NT2/D1 (cell line): ENCODE results near the gene WDR27.

Experiments used
- SUZ12 ChIP-seq: IDR thresholded peaks from 2 replicates; pipeline ENCODE4 v1.6.1; 2011; ENCODE audit not compliant: insufficient read length, insufficient read depth; ENCODE audit errors: extremely low read depth
- YY1 ChIP-seq: IDR thresholded peaks from 2 replicates; pipeline ENCODE4 v1.6.1; 2011; ENCODE audit not compliant: insufficient read length, insufficient read depth
- ZNF274 ChIP-seq: IDR thresholded peaks from 2 replicates; pipeline ENCODE4 v1.6.1; 2011; ENCODE audit warnings: mild to moderate bottlenecking, low read depth, low read length

DNA sequence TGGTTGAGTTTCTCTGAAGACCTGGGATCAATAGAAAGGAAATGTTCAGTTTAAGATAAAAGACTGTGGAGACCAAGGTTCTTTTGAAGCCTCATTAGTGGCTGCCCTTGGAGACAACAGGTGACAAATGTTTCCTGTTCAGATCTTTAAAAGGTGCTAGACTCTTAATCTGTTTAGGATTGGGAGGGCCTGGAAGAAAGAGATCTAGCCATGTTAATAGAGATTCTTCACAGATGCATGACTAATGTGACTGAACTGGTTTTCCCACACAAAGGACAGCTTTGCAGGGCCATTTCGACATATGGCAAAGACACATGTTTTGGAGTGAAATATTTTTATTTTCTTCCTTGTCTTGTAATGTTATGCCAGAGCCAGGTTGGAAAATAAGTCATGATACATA is 82.2 kb downstream of the WDR27 start:
- no peak for TF ChIP-seq YY1
- TF ChIP-seq ZNF274 = no peak
- TF ChIP-seq SUZ12 = no peak
